Measurements from ENCODE around the gene POMC.
"Not testable (repeated sequence)": the region's sequence is repeated elsewhere in the genome, so short reads cannot be mapped to it uniquely, and the experiment has no call there.

POMC gene

GRCh38 chr2:25168256-25169072 lies at the start of gene POMC:
POMC (minus strand) TSS chr2:25168580; CDS start chr2:25164772, 3,808 bp downstream.
- no peak for TF ChIP-seq CTCF (IDR thresholded peaks at IDR 0.05; ENCODE audit: low read depth, low read length)
- TF ChIP-seq MYC (IDR thresholded peaks at IDR 0.05; ENCODE audit: low read depth, low read length), result no peak
- TF ChIP-seq POLR2A (IDR thresholded peaks at IDR 0.05; ENCODE audit: extremely low read depth, insufficient read length), result no peak
- TF ChIP-seq MAX (IDR thresholded peaks at IDR 0.05; ENCODE audit: low read depth, low read length), result no peak
- H3K4me3 ChIP-seq (ENCODE audit: low read depth, low read length), result no peak within 1 kb of the TSS
- peak; percentile 62 for DNase-seq (ENCODE audit: low read depth)

DNA sequence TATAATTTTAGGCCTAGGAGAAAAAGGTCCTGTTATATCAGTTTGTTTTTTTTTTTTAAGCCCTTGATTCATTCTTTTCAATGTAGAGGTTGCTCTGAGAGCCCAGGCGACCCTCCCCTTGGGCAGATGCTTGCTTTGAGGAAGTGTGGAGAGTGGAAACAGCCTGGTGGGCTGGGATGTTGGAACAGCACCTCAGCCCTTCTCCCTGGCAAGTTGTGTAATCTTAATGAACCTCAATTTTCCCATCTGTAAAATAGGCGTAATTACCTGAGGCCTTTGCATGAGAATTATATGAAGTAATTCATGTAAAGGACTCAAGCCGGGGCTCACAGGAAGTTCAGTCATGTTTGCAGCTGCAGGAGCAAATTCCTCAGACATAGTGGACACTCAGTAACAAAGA lies 49.7 kb upstream of the POMC start:
- H3K4me3 ChIP-seq (ENCODE audit: low read depth, low read length), result no peak overlapping the region
- DNase-seq (ENCODE audit: low read depth), result no peak
- TF ChIP-seq MAX (IDR thresholded peaks at IDR 0.05; ENCODE audit: low read depth, low read length) (no peak), MYC (IDR thresholded peaks at IDR 0.05; ENCODE audit: low read depth, low read length) (no peak), CTCF (IDR thresholded peaks at IDR 0.05; ENCODE audit: low read depth, low read length) (no peak), POLR2A (IDR thresholded peaks at IDR 0.05; ENCODE audit: extremely low read depth, insufficient read length) (no peak)

DNA sequence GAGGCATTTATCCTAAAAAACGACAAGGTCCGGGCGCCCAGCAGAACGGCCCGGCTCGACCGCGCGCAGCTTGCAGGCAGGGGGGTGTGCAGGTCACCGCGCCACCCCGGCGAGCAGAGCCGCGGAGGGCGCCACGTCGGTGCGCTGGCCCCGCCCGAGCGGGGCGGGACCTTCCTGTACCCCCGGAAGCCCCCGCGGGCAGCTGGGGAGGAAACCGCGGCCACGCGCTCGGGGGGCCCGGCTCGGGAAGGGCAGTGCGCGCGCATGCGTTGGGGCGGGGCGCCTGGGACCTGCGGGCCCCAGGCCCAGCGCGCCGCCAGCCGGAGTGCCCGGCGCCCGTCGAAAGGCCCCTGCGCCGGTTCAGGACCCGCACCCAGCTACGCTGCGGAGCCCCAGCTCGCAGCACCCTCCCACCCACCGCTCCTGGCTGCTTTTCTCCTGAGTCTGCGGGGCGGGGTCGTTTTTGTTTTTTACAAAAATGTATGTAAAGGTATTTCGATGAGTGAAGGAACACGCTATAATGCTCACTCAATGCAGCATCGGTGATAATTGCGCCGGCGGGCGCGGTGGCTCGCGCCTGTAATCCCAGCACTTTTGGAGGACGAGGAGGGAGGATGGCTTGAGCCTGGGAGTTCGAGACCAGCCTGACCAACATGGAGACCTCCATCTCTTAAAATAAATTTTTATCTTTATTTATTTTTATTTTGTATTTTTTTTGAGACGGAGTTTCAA lies 47.7 kb upstream of the POMC start:
- peak overlapping the region; percentile 36 for H3K4me3 ChIP-seq (ENCODE audit: low read depth, low read length)
- DNase-seq (ENCODE audit: low read depth), result peak; percentile 65
- TF ChIP-seq MYC (IDR thresholded peaks at IDR 0.05; ENCODE audit: low read depth, low read length), result no peak
- TF ChIP-seq CTCF (IDR thresholded peaks at IDR 0.05; ENCODE audit: low read depth, low read length), result no peak
- no peak for TF ChIP-seq MAX (IDR thresholded peaks at IDR 0.05; ENCODE audit: low read depth, low read length)
- TF ChIP-seq POLR2A (IDR thresholded peaks at IDR 0.05; ENCODE audit: extremely low read depth, insufficient read length), result no peak

DNA sequence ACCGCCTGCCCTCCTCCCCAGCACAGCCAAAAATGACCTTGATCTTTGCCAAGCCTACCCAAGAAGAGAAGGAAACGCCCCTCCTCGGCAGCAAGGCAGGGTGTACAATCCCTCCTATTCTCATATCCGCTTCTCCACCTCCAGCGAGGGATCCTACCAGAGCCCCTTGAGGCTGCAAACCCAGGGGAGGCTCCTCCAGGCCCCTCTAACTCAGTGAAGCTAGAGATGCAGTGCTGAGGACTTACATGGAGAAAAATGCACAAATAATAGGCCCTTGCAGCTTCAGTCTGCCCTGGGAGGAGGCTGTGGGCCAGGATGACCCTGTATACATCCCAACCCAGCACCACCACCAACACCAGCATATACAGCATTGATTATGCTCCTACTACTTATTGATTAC lies 46.9 kb upstream of the POMC start:
- DNase-seq (ENCODE audit: low read depth), result no peak
- TF ChIP-seq MYC (IDR thresholded peaks at IDR 0.05; ENCODE audit: low read depth, low read length) (no peak), CTCF (IDR thresholded peaks at IDR 0.05; ENCODE audit: low read depth, low read length) (no peak), MAX (IDR thresholded peaks at IDR 0.05; ENCODE audit: low read depth, low read length) (no peak), POLR2A (IDR thresholded peaks at IDR 0.05; ENCODE audit: extremely low read depth, insufficient read length) (no peak)
- no peak overlapping the region for H3K4me3 ChIP-seq (ENCODE audit: low read depth, low read length)

- TF ChIP-seq POLR2A (IDR thresholded peaks at IDR 0.05; ENCODE audit: extremely low read depth, insufficient read length) (no peak), CTCF (IDR thresholded peaks at IDR 0.05; ENCODE audit: low read depth, low read length) (no peak), MAX (IDR thresholded peaks at IDR 0.05; ENCODE audit: low read depth, low read length) (no peak), MYC (IDR thresholded peaks at IDR 0.05; ENCODE audit: low read depth, low read length) (no peak)
- DNase-seq (ENCODE audit: low read depth), result no peak
- no peak overlapping the region for H3K4me3 ChIP-seq (ENCODE audit: low read depth, low read length)
Measured at GRCh38 chr2:25213229-25213628, 44.8 kb upstream of the POMC start.

DNA sequence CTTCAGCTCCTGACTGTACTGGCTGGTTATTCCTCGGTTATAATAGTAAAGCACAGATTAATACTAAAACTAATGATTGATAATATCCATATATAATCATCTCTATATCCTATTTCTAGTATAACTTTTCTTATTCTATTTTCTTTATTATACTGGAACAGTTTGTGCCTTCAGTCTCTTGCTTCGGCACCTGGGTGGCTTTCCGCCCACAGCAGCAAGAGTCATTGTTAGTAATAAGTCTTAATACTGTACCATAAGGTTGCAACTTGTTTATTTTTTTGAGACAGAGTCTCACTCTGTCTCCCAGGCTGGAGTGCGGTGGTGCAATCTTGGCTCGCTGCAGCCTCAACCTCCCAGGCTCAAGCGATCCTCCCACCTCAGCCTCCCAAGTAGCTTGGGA lies 42.5 kb upstream of the POMC start:
- DNase-seq (ENCODE audit: low read depth); H3K4me3 ChIP-seq (ENCODE audit: low read depth, low read length): not testable (repeated sequence)
